Stimulated activated CD8-positive, alpha-beta memory T cell treated with anti-CD3 and anti-CD28 coated beads, Interleukin-7, amount 100 ng/mL, for 24 hours (primary cell): ENCODE data around the gene CRTC3.
A peak's percentile ranks its signal among the peaks of the same experiment; 100 is the strongest.
"Not testable (repeated sequence)": the region's sequence is repeated elsewhere in the genome, so short reads cannot be mapped to it uniquely, and the experiment has no call there.

Experiments used
- DNase-seq: peaks from one replicate; pipeline ENCODE4 v3.0.0-alpha.2; 2020; ENCODE audit warnings: low read depth

The CRTC3 gene

GRCh38 chr15:90523373-90523772 lies 6.3 kb upstream of the CRTC3 start:
- DNase-seq, result no peak

- not testable (repeated sequence) for DNase-seq
Observed at GRCh38 chr15:90524018-90524803, 5.5 kb upstream of the CRTC3 start.

- DNase-seq, result no peak
Observed at GRCh38 chr15:90529011-90529370, 732 bp upstream of the CRTC3 start.

GRCh38 chr15:90530250-90531051 lies 728 bp downstream of the CRTC3 start:
- DNase-seq, result peak; percentile 18

GRCh38 chr15:90531147-90531546 lies 1.4 kb downstream of the CRTC3 start:
- no peak for DNase-seq

- no peak for DNase-seq
Observed at GRCh38 chr15:90535254-90535653, 5.5 kb downstream of the CRTC3 start.

- no peak for DNase-seq
Observed at GRCh38 chr15:90539789-90540188, 10.1 kb downstream of the CRTC3 start.

- no peak for DNase-seq
Observed at GRCh38 chr15:90540768-90541167, 11.0 kb downstream of the CRTC3 start.

- no peak for DNase-seq
Observed at GRCh38 chr15:90545095-90545494, 15.4 kb downstream of the CRTC3 start.

- DNase-seq, result no peak
Observed at GRCh38 chr15:90547540-90547939, 17.8 kb downstream of the CRTC3 start.

- no peak for DNase-seq
Observed at GRCh38 chr15:90550919-90551318, 21.2 kb downstream of the CRTC3 start.

GRCh38 chr15:90552162-90552928 lies 22.6 kb downstream of the CRTC3 start:
- no peak for DNase-seq

GRCh38 chr15:90552929-90553211 lies 23.1 kb downstream of the CRTC3 start:
- DNase-seq, result no peak

GRCh38 chr15:90553248-90553745 lies 23.6 kb downstream of the CRTC3 start:
- no peak for DNase-seq

GRCh38 chr15:90557186-90558084 lies 27.7 kb downstream of the CRTC3 start:
- DNase-seq, result no peak

GRCh38 chr15:90558171-90558573 lies 28.4 kb downstream of the CRTC3 start:
- no peak for DNase-seq

- DNase-seq, result no peak
Observed at GRCh38 chr15:90559119-90559518, 29.4 kb downstream of the CRTC3 start.

GRCh38 chr15:90560229-90560776 lies 30.6 kb downstream of the CRTC3 start:
- no peak for DNase-seq

- no peak for DNase-seq
Observed at GRCh38 chr15:90561344-90562244, 31.9 kb downstream of the CRTC3 start.

- DNase-seq, result no peak
Observed at GRCh38 chr15:90562669-90563068, 32.9 kb downstream of the CRTC3 start.
